Measurements from ENCODE around the gene AUNIP.

AUNIP gene

GRCh38 chr1:25896266-25896665, 37.0 kb upstream of the AUNIP start:
- TF ChIP-seq EP300 (IDR thresholded peaks at IDR 0.05; ENCODE audit: borderline replicate concordance) = no peak
- TF ChIP-seq REST (IDR thresholded peaks at IDR 0.05; ENCODE audit: low read depth) = no peak
- TF ChIP-seq TEAD4 (IDR thresholded peaks at IDR 0.05) = no peak
- TF ChIP-seq, protein P1, sequence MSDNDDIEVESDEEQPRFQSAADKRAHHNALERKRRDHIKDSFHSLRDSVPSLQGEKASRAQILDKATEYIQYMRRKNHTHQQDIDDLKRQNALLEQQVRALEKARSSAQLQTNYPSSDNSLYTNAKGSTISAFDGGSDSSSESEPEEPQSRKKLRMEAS (IDR thresholded peaks at IDR 0.05) = no peak
- TF ChIP-seq ZBTB7A (IDR thresholded peaks at IDR 0.05; ENCODE audit: low read depth) = no peak
- TF ChIP-seq NFIC (IDR thresholded peaks at IDR 0.05) = no peak
- TF ChIP-seq CREB1 (IDR thresholded peaks at IDR 0.05; ENCODE audit: low read depth) = no peak
- TF ChIP-seq EGR1 (IDR thresholded peaks at IDR 0.05) = no peak
- TF ChIP-seq, protein P2, sequence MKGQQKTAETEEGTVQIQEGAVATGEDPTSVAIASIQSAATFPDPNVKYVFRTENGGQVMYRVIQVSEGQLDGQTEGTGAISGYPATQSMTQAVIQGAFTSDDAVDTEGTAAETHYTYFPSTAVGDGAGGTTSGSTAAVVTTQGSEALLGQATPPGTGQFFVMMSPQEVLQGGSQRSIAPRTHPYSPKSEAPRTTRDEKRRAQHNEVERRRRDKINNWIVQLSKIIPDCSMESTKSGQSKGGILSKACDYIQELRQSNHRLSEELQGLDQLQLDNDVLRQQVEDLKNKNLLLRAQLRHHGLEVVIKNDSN (IDR thresholded peaks at IDR 0.05) = no peak

DNA sequence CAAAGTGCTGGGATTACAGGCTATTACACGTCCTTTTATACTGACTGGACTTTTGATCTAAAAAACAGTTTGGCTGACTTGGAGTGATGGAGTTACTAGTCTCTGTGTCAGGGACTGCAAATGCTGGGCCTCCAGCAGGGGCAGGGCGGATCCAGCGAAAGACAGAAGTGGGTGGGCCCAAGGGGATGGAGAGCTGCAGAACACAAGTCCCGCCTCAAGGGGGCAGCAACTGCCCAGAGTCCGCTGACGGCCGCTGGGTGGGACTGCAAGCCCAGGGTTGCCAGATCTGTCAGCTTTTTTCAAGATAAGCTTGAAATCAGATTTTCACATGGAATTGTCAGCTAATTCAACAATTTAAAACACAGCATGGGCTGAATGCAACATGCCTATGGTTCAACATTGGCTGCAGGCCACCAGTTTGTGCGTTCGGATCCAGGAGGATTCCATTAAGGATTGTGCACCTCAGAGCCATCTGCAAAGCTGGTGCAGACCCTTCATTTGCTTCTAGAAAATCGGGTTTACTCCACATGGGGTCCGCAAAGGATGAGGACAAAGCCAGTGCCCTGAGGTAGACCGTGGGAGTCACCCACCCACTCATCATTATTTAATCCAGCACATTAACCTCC, 36.2 kb upstream of the AUNIP start:
- TF ChIP-seq CEBPB (IDR thresholded peaks at IDR 0.05) = no peak
- peak; percentile 93 for TF ChIP-seq RAD21 (IDR thresholded peaks at IDR 0.05; ENCODE audit: low read depth)

GRCh38 chr1:25893116-25893515, 33.9 kb upstream of the AUNIP start:
- TF ChIP-seq ZBTB7A (IDR thresholded peaks at IDR 0.05; ENCODE audit: low read depth) (no peak), TEAD4 (IDR thresholded peaks at IDR 0.05) (no peak), EP300 (IDR thresholded peaks at IDR 0.05; ENCODE audit: borderline replicate concordance) (no peak), YY1 (IDR thresholded peaks at IDR 0.05; ENCODE audit: low read depth) (no peak), TAF1 (IDR thresholded peaks at IDR 0.05; ENCODE audit: low read depth) (no peak)

DNA sequence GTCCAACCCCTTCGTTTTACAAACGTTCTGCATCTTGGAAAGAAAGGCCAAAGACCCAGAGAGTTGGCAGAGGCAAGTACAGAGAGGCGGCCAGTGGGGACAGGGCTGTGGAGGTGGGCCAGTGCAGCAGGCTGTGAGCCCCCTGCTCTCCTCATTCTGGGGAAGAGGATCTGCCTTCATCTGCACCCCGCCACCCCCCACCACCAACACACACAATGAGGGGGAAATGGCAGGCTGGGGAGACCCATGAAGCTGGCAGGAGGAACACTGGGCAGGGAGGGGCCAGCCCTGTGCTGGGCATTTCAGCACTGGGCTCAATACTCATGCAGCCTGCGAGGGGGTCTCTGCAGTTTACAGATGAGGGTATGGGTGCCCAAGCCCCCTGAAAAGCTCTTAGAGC, 32.3 kb upstream of the AUNIP start:
- TF ChIP-seq TAF1 (IDR thresholded peaks at IDR 0.05; ENCODE audit: low read depth) (no peak), EP300 (IDR thresholded peaks at IDR 0.05; ENCODE audit: borderline replicate concordance) (no peak), RAD21 (IDR thresholded peaks at IDR 0.05; ENCODE audit: low read depth) (no peak), YY1 (IDR thresholded peaks at IDR 0.05; ENCODE audit: low read depth) (no peak), REST (IDR thresholded peaks at IDR 0.05; ENCODE audit: low read depth) (no peak), ZBTB7A (IDR thresholded peaks at IDR 0.05; ENCODE audit: low read depth) (no peak), TEAD4 (IDR thresholded peaks at IDR 0.05) (no peak), NFIC (IDR thresholded peaks at IDR 0.05) (no peak), EGR1 (IDR thresholded peaks at IDR 0.05) (no peak), CEBPB (IDR thresholded peaks at IDR 0.05) (no peak), FOXM1 (IDR thresholded peaks at IDR 0.05; ENCODE audit: borderline replicate concordance, low read depth) (no peak), TCF12 (IDR thresholded peaks at IDR 0.05; ENCODE audit: low read depth) (no peak), CREB1 (IDR thresholded peaks at IDR 0.05; ENCODE audit: low read depth) (no peak)
- TF ChIP-seq, protein P1 (IDR thresholded peaks at IDR 0.05) = no peak
- TF ChIP-seq, protein P2 (IDR thresholded peaks at IDR 0.05) = no peak

GRCh38 chr1:25890239-25891034, 31.2 kb upstream of the AUNIP start:
- TF ChIP-seq CREB1 (IDR thresholded peaks at IDR 0.05; ENCODE audit: low read depth) = no peak
- no peak for TF ChIP-seq REST (IDR thresholded peaks at IDR 0.05; ENCODE audit: low read depth)
- TF ChIP-seq EGR1 (IDR thresholded peaks at IDR 0.05) = no peak
- peak; percentile 90 for TF ChIP-seq TEAD4 (IDR thresholded peaks at IDR 0.05)
- TF ChIP-seq NFIC (IDR thresholded peaks at IDR 0.05) = peak; percentile 60; the same call in 1 of the 2 replicates
- TF ChIP-seq TCF12 (IDR thresholded peaks at IDR 0.05; ENCODE audit: low read depth) = peak; percentile 74; the same call in 1 of the 2 replicates
- no peak for TF ChIP-seq RAD21 (IDR thresholded peaks at IDR 0.05; ENCODE audit: low read depth)
- TF ChIP-seq, protein P1 (IDR thresholded peaks at IDR 0.05) = no peak
- TF ChIP-seq EP300 (IDR thresholded peaks at IDR 0.05; ENCODE audit: borderline replicate concordance) = peak; percentile 77
- TF ChIP-seq TAF1 (IDR thresholded peaks at IDR 0.05; ENCODE audit: low read depth) = no peak
- TF ChIP-seq, protein P2 (IDR thresholded peaks at IDR 0.05) = no peak
- no peak for TF ChIP-seq FOXM1 (IDR thresholded peaks at IDR 0.05; ENCODE audit: borderline replicate concordance, low read depth)
- TF ChIP-seq CEBPB (IDR thresholded peaks at IDR 0.05) = no peak
- TF ChIP-seq YY1 (IDR thresholded peaks at IDR 0.05; ENCODE audit: low read depth) = peak; percentile 84
- TF ChIP-seq ZBTB7A (IDR thresholded peaks at IDR 0.05; ENCODE audit: low read depth) = no peak
